ENCODE results near the gene SYT17.

DNA sequence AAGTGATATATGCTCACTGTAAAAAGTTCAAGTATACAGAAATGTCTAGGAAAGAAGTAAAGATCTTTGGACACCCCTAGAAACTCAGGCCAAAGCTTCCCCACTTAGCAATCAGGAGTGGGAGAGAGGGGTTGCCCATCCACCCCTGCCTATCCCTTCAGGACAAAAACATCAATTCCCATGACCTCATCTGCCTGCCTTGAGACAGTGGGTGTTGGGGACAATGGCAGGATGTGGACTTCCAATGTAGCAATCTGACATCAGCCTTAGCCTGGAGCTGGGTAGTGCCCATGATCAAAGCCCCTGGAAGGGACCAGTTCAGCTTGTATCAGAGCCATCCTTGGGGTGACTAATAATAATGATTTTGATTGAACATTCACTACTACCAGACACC, 36.2 kb upstream of the SYT17 start:
- TF ChIP-seq EZH2 (IDR thresholded peaks at IDR 0.05; ENCODE audit: insufficient read depth, poor library complexity, severe bottlenecking) (no peak), EZH2phosphoT487 (IDR thresholded peaks at IDR 0.05; ENCODE audit: insufficient read depth, low read depth) (no peak)
